ENCODE data around the gene ARHGAP4.

Gene ARHGAP4

DNA sequence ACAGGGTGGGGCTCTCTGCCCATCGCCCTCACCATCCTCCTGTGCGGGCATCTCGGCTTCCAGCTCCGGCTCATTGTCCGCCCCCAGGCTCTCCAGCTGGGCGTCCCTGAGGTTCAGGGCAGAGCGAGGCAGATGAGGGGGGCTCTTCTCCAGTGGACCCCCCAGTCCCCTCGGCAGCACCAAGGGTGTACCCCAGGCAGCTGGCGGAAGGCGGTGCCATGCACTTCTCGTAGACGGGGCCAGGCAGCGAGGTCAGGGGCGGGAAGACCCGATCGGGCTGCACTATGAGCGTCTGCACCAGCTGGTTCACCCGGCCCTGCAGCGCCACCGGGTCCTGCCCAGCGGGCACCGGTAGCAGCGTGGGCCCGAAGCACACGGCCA, 16.1 kb downstream of the ARHGAP4 start:
- Mint-ChIP-seq H3K4me1 (peaks cover 36% of the 10 kb centered on the region), H3K9me3 (no peaks in the 10 kb centered on the region), H3K27me3 (no peaks in the 10 kb centered on the region), H3K27ac (peak overlapping the region in 1 of 2 donors; percentile 19), H3K4me3 (no peak overlapping the region)
- DNase-seq = no peak
- no peak for ATAC-seq

- Mint-ChIP-seq H3K9me3 (no peaks in the 10 kb centered on the region), H3K4me3 (no peak overlapping the region), H3K27ac (no peak overlapping the region), H3K4me1 (peaks cover 40% of the 10 kb centered on the region), H3K27me3 (no peaks in the 10 kb centered on the region)
- DNase-seq = no peak
- no peak for ATAC-seq
Measured at GRCh38 chrX:153909024-153909979, 16.8 kb downstream of the ARHGAP4 start.

DNA sequence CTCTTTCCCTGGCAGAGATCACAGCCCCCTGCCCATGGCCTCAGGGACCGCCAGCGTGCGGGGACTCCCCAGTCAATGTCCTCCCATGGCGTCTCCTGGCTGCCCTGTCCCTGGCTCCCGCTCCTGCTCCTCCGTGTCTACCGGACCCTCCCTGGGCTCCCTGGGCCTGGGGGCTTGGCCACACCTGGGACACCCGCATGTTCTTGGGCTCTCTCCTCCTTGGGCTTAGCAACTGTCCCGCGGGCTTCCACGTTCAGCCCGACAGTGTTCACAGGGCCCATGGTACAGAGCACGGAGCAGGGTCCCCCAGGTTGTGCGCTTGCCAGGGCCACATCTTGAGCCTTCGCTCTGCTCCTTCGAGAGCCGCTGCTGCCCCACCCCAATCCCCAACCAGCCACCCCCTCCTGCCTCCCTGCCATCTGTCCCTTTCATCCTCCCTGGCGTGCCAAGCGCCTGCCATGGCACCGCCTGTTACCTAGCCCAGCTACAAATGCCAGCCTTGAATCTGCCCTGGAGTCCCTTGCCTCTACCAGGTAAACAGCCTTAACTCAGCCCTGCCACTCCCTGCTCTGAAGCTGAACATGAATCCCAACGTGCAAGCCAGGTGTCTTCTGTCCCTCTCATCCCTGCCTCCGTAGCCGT, 17.7 kb downstream of the ARHGAP4 start:
- no peaks in the 10 kb centered on the region for H3K27me3 Mint-ChIP-seq

DNA sequence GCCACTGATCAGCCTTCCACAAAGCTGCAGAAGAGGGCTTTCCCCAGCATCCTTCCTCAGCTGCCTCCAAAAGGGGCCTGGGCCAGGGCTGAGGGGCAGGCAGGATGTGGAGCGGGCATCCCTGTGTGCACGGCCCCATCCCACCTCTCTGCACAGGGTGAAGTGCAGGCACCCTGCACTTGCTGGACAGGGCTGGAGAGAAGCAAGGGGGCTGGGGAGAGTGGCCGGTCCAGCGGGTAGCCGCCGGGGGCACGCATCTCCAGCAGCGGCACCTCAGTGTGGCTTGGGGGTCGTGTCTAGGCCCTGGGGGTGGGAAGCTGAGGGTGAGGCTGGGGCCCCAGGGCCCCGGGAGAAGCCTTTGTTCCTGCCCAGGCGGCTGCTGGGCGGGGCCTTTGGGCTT, 18.6 kb downstream of the ARHGAP4 start:
- Mint-ChIP-seq H3K4me3 (no peak overlapping the region), H3K9me3 (no peaks in the 10 kb centered on the region), H3K4me1 (peaks cover 56% of the 10 kb centered on the region), H3K27me3 (no peaks in the 10 kb centered on the region), H3K27ac (no peak overlapping the region)
- no peak for ATAC-seq
- DNase-seq = no peak

More for the DNA sequence above, 17.7 kb downstream of the ARHGAP4 start:
- Mint-ChIP-seq H3K4me1 (peaks cover 50% of the 10 kb centered on the region), H3K4me3 (no peak overlapping the region), H3K9me3 (no peaks in the 10 kb centered on the region), H3K27ac (no peak overlapping the region)
- DNase-seq (no peak), ATAC-seq (no peak)

- H3K4me1 Mint-ChIP-seq = peaks cover 58% of the 10 kb centered on the region
Measured at GRCh38 chrX:153906126-153906917, 19.7 kb downstream of the ARHGAP4 start.

DNA sequence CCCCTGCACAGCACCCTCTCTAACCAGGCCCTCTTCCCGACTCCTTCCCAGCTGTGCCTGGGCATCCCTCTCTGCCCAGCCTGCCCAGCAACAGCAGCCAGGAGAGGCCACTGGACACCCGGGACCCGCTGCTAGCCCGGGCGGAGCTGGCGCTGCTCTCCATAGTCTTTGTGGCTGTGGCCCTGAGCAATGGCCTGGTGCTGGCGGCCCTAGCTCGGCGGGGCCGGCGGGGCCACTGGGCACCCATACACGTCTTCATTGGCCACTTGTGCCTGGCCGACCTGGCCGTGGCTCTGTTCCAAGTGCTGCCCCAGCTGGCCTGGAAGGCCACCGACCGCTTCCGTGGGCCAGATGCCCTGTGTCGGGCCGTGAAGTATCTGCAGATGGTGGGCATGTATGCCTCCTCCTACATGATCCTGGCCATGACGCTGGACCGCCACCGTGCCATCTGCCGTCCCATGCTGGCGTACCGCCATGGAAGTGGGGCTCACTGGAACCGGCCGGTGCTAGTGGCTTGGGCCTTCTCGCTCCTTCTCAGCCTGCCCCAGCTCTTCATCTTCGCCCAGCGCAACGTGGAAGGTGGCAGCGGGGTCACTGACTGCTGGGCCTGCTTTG, 20.5 kb downstream of the ARHGAP4 start:
- peaks cover 65% of the 10 kb centered on the region for H3K4me1 Mint-ChIP-seq
- peak overlapping the region in 1 of 2 donors; percentile 97 for H3K27ac Mint-ChIP-seq
- DNase-seq (no peak), ATAC-seq (no peak)
- H3K4me3 Mint-ChIP-seq = peak overlapping the region in 1 of 2 donors; percentile 53
- H3K9me3 Mint-ChIP-seq = no peaks in the 10 kb centered on the region
- no peaks in the 10 kb centered on the region for H3K27me3 Mint-ChIP-seq

More at GRCh38 chrX:153906126-153906917, 19.7 kb downstream of the ARHGAP4 start:
- H3K4me3 Mint-ChIP-seq = no peak overlapping the region
- DNase-seq (no peak), ATAC-seq (peak; percentile 49)
- peak overlapping the region in 1 of 2 donors; percentile 97 for H3K27ac Mint-ChIP-seq
- no peaks in the 10 kb centered on the region for H3K9me3 Mint-ChIP-seq
- no peaks in the 10 kb centered on the region for H3K27me3 Mint-ChIP-seq

DNA sequence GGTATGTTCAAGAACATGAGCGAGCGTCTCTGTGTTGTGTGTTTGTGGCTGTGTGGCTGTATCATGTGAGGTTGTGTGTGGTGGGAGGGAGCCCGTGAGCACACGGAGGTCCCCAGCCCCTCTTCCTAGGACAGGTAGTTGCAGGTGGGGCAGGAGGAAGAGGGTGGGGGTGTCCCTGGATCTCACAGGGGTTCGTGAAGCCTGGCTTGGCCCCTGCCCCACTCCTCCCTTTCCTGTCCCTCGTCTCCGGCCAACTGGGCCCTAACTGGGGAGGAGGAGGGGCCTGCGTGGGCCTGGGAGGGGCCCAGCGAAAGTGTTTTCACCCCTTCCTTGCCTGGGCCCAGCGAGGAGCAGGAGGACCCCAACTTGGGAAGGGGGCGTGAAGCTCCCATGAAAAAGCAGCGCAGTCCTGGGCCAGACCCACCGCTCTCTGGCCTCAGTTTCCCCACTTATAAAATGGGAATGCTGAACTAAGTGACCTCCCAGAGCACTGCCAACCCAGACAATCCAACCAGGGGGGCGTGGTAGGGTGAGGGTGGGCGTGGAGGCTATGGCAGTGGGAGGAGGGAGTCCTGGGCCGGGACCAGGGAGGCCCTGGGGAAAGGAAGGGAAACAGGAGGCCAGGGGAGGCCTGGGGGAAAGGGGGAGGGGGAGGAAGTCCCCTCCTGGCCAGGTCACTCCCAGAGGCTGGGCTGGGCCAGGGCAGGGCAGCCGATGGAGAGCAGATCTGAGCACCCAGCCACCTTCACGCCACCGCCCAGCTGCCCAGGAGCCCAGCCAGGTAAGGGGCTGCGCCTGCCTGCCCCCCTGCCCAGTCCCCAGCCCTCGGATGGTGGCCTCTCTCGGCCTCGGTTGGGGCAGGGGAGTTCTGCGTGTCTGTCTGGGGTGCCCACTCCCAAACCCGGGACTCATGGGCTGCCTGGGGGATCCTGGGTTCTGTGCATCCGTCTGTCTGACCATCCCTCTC, 21.8 kb downstream of the ARHGAP4 start, which contains the start of gene AVPR2:
AVPR2 (plus strand) TSS at position 683 of the 967 bp plus-strand sequence. CDS start 473 bp downstream, outside the sequence.
- peak within 1 kb of the TSS in 1 of 2 donors; percentile 53 for H3K4me3 Mint-ChIP-seq
- H3K4me1 Mint-ChIP-seq = peaks cover 67% of the 10 kb centered on the region
- H3K27me3 Mint-ChIP-seq = no peaks in the 10 kb centered on the region
- no peak for DNase-seq
- peak; percentile 21 for ATAC-seq
- H3K27ac Mint-ChIP-seq = peak within 1 kb of the TSS; percentile 17 to 97
- H3K9me3 Mint-ChIP-seq = no peaks in the 10 kb centered on the region

GRCh38 chrX:153903238-153903980, 22.7 kb downstream of the ARHGAP4 start:
- H3K27me3 Mint-ChIP-seq = no peaks in the 10 kb centered on the region
- no peaks in the 10 kb centered on the region for H3K9me3 Mint-ChIP-seq
- H3K4me3 Mint-ChIP-seq = peak overlapping the region in 1 of 2 donors; percentile 52
- H3K27ac Mint-ChIP-seq = peak overlapping the region; percentile 17 to 89
- peaks cover 67% of the 10 kb centered on the region for H3K4me1 Mint-ChIP-seq
- DNase-seq = no peak
- ATAC-seq = peak; percentile 27

DNA sequence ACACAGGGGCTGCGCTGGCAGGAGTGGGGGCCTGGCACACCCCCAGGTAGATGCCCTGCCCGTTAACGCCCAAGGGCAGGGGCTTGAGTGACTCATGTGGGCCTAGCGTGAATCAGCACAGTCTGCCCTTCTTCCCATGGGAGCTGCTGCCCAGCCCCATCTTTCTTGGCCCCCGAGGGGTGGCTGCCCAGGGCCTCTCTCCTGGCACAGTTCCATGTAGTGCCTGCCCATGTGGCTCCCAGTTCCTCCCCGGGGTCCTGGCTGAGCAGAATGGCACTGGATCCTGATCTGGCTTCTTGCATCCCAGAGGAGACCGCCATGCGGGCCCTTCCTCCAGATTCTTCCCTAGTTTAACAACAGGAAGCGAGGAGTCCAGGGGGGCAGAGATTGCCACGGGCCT, 23.7 kb downstream of the ARHGAP4 start:
- Mint-ChIP-seq H3K27ac (peak overlapping the region in 1 of 2 donors; percentile 88), H3K4me1 (peaks cover 67% of the 10 kb centered on the region), H3K4me3 (peak overlapping the region in 1 of 2 donors; percentile 73)

DNA sequence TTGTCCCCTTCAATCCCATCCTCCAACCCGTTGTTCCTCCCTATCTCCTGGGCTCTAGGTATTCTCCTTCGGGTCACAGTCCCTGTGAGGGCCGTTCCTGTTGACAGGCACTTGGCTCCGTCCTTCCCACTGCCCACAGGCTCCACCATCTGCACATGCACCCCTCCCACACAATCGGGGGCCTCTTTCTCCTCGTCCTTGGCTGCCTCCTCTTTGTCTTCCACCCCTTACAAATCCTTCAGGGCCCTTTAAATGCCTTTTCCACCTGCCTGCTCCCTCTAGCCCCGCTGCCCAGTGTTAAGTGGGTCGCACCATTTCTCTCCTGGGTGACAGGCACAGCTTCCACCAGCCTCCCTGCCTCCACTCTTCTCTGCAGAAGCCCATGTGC, 24.3 kb downstream of the ARHGAP4 start:
- H3K4me1 Mint-ChIP-seq = peaks cover 61% of the 10 kb centered on the region
- H3K27me3 Mint-ChIP-seq = no peaks in the 10 kb centered on the region
- no peak for DNase-seq
- peak overlapping the region in 1 of 2 donors; percentile 65 for H3K27ac Mint-ChIP-seq
- H3K4me3 Mint-ChIP-seq = peak overlapping the region; percentile 54 to 73
- H3K9me3 Mint-ChIP-seq = no peaks in the 10 kb centered on the region
- ATAC-seq = no peak

More for the DNA sequence above, 23.7 kb downstream of the ARHGAP4 start:
- no peak for DNase-seq
- Mint-ChIP-seq H3K9me3 (no peaks in the 10 kb centered on the region), H3K27me3 (no peaks in the 10 kb centered on the region)
- no peak for ATAC-seq

- Mint-ChIP-seq H3K9me3 (no peaks in the 10 kb centered on the region), H3K27ac (peak overlapping the region; percentile 8 to 65), H3K4me1 (peaks cover 54% of the 10 kb centered on the region), H3K4me3 (peak overlapping the region; percentile 54 to 73), H3K27me3 (no peaks in the 10 kb centered on the region)
- ATAC-seq = peak; percentile 80
- DNase-seq = peak; percentile 56 to 75
Measured at GRCh38 chrX:153900831-153901752, 25.0 kb downstream of the ARHGAP4 start.

DNA sequence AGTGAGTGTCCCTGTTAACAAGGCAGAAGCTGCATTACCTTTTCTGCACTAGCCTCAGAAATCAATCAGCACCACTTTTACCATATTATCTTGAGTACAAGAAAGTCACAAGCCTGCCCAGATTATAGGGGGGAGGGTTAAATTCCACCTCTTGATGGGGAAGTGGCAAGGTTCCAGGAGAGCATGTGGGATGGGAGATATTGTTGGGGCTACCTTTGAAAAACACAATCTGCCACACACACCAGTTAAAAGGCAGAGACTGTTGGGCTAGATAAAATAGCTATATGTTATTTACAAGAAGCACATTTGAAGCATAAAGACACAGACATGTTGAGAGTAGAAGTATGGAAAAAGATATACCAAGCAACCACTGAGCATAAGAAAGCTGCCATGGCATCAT, 28.2 kb downstream of the ARHGAP4 start:
- peaks cover 30% of the 10 kb centered on the region for H3K4me1 Mint-ChIP-seq
- no peak for DNase-seq
- no peak overlapping the region for H3K27ac Mint-ChIP-seq
- no peaks in the 10 kb centered on the region for H3K27me3 Mint-ChIP-seq
- no peak overlapping the region for H3K4me3 Mint-ChIP-seq
- H3K9me3 Mint-ChIP-seq = no peaks in the 10 kb centered on the region
- no peak for ATAC-seq

DNA sequence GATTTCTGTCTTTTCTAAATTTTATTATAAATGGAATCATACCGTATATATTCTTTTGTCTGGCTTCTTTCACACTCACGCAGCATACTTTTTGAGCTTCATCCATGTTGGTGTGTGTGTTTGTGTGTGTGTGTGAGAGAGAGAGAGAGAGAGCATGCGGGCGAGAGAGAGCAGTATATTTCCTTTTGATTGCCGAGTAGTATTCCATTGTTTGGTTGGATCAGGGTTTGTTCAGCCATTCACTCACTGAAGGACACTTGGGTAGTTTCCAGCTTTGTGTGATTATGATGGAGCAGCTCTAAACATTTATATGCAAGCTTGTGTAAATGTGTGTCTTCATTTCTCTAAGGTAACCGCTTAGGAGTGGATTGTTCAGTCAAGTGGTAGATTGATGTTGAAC, 36.9 kb downstream of the ARHGAP4 start:
- H3K9me3 Mint-ChIP-seq = no peaks in the 10 kb centered on the region
- no peak overlapping the region for H3K27ac Mint-ChIP-seq
- peaks cover 34% of the 10 kb centered on the region for H3K27me3 Mint-ChIP-seq
- H3K4me3 Mint-ChIP-seq = no peak overlapping the region
- ATAC-seq (no peak), DNase-seq (no peak)
- H3K4me1 Mint-ChIP-seq = peaks cover 13% of the 10 kb centered on the region
